HG02763 (cell line): ENCODE results near the gene TGOLN2.
"Not testable (repeated sequence)": the region's sequence is repeated elsewhere in the genome, so short reads cannot be mapped to it uniquely, and the experiment has no call there.

ENCODE experiments used
- ATAC-seq: cut with Tn5 transposase; IDR thresholded peaks from one replicate; pipeline ENCODE4 v1.9.1; 2021; ENCODE audit warnings: mild to moderate bottlenecking, moderate library complexity; ENCODE audit not compliant: unreplicated experiment

TGOLN2 gene

GRCh38 chr2:85327822-85328617 is at the start of gene TGOLN2:
Gene TGOLN2 (minus strand): TSS chr2:85327989. CDS start chr2:85327962, 27 bp downstream.
- peak; percentile 80 for ATAC-seq

GRCh38 chr2:85377083-85377482 is 49.3 kb upstream of the TGOLN2 start:
- ATAC-seq: no peak

DNA sequence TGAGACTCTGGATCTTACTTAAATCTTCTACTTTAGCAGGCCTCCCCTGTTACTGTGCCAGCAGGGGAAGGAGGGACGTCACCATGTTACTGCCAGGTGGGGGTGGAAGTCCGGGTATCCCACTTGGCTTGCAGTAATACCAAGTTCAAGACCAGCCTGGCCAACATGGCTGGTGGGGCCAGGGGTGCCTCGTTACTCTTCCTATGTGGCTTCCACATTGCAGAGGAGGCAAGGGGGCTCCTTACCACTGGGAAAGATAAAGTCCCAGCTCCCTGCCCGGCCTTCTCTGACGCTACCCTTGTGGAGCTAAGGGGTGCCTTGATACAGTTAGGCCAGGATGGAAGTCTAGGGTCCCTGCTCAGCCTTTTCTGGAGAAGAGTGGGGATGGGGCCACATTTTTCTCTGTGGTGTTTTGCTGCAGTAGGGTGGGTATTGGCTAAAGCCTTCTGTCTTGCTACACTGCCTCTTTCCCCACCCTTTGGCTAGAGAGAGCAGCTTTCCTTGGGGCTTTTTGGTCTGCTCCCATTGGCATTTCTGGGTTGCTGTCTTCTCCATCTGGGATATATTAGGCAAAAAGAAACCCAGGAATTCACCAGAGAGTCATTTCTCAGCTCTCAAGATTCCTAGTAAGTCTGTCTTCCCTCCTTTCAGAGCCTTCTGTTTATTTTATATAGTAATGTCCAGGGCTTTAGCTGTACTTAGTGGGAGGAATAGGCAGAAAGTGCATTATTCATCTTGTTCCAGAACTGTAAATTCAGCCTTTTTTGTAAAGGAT is 48.7 kb upstream of the TGOLN2 start:
- ATAC-seq: no peak

DNA sequence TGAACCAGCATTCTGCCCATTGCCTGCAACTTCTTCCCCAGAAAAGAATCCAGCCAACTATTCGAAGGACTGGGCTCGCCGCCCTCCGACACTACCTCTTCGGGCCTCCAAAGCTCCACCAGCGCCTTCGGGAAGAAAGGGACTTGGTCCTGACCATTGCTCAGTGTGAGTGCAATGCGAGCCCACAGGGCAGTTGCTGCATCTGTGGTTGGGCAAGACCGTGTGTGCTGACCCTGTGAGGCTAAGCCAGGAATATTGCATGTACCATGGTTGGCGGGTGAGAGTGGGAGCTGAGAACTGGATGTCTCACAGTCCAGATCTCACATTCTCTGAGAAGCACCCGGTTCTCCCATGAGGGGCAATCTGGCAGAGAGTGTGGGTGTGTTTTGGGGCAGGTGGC is 43.3 kb upstream of the TGOLN2 start:
- ATAC-seq: no peak

DNA sequence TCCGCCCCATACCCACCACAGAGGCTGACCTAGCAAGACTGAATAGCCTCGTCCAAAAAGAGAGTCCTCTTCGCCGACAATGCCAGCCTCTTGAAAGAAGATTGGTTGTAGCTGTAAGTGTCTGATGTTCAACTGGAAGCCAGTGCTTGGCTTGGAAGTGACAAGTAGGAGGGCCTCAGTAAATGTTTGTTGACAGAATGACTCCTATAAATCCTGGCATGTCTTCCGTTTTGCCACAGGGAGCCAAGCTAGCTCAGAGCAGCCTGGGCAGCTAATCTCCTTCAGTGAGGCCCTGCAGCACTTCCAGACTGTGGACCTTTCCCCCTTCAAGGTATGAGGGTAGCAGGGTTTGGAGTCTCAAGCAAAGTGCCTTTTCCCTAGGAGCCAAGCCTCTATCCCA is 41.7 kb upstream of the TGOLN2 start:
- no peak for ATAC-seq

DNA sequence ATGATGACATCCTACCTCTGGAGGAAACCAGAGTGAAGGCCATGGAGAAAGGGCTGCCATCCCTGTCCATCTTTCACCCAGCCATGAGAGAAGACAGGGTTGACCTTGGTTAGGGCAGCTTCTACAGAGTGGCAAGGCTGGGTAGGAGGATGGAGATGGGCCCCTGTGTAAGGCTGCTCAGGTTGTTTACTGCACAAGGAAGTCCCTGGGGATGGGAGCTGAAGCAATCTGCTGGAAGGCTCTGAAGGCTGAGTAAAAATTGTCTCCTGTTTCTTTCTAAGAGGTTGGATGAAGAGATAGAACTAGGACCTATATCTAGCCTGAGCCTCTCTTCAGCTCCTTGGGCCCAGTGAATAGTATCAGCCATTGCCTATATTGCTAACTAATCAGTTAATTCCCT is 41.1 kb upstream of the TGOLN2 start:
- ATAC-seq: no peak

- no peak for ATAC-seq
These were observed 39.4 kb upstream of the TGOLN2 start for GRCh38 chr2:85367180-85367579.

GRCh38 chr2:85362653-85363387 is 35.0 kb upstream of the TGOLN2 start:
- not testable (repeated sequence) for ATAC-seq

DNA sequence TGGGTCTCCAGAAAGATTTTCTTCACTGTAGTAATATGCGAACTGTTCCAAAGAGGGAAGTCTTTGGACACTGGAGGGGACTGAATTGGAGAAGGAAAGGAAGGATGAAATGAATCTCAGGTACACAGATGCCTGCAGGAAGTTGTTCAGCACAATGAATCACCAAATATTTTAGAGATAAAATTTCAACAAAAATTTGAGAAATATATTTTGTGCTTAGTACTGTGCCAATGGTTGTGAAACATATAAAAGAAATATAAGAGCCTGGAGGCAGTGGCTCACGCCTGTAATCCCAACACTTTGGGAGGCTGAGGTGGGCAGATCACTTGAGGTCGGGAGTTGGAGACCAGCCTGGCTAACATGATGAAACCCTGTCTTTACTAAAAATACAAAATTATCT is 29.9 kb upstream of the TGOLN2 start:
- no peak for ATAC-seq

- no peak for ATAC-seq
These were observed 28.4 kb upstream of the TGOLN2 start for GRCh38 chr2:85356186-85356585.

DNA sequence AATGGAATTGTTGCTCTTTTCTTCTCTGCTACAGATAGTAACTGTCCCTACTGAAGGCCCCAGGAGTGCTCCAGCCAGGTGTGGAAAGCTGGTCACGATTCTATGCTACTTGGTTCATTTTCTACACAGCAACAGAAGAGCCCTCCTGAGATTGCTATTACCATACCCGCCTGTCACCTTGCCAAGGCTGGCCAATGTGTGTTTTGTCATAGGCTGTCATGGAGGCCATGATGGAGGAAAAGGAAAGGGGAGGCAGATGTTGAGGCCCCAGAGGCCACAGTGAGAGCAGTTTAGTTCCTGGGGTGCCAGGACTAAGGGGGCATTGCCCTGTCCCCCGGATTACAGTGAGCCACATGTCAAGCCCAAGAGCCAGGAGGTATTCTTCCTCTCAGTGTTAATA is 27.7 kb upstream of the TGOLN2 start:
- no peak for ATAC-seq

GRCh38 chr2:85355073-85355410 is 27.3 kb upstream of the TGOLN2 start:
- peak; percentile 2 for ATAC-seq

DNA sequence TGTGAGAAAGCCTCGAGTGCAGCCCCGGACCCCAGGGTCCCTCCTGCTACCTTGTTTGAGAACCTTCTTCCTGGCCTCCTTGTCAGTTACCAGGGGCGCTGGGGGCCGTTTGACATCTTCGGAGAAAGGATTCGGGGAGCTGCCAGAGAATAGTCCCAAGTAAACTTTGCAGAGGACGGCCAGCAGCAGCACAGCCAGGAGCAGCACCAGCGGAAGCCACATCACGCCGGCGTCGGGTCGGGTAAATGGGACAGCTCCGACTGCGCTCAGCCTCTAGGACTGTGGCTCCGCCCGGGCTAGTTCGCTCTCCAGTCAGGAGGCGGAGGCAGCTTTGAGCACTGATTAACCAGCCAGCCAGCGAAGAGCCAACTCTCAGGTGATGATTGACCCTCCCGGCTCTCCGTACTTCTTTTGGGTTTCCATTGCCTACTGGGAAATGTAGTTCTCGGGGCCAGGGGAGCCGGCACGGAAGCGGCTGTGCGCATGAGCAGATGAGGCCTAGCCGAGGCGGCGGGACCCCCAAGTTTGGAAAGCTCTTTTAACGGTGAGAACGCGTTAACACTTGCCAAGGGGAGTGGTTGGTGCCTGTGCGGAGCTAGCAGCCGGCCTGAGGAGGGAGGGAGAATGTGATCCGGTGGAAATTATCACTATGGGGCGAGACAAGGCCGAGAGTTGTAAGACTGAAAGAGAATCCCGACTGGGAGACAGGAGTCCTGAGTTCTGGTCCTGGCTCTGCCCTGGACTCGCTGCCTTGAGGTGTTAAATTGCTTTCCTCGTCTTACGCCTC is 26.7 kb upstream of the TGOLN2 start, which contains the start of the genes ELMOD3 and RETSAT:
ELMOD3 (plus strand) TSS at position 484 of the 787 bp plus-strand sequence. CDS start 2,430 bp downstream, outside the sequence.
RETSAT (minus strand) TSS at position 243 of the 787 bp plus-strand sequence; CDS start at position 222, 21 bp downstream.
- peak; percentile 96 for ATAC-seq

DNA sequence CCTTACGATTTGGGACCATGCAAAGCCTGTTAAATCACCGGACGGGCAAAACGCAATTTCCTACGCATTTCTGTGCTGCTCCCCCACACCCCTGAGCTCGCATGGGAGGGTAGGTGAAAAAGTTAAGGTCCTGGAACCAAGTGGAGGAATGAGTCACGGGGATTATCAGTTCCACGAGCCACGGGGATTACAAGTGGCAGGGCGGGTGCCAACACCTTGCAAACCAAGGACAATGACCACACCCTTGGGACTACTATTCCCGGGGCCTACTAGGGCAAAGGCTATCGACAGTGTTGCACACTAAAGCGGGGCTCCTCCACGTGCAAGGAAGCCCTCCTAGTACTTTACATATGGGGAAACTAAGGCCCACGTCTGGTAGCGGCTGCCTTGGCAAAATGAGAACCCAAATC is 26.1 kb upstream of the TGOLN2 start:
- no peak for ATAC-seq

DNA sequence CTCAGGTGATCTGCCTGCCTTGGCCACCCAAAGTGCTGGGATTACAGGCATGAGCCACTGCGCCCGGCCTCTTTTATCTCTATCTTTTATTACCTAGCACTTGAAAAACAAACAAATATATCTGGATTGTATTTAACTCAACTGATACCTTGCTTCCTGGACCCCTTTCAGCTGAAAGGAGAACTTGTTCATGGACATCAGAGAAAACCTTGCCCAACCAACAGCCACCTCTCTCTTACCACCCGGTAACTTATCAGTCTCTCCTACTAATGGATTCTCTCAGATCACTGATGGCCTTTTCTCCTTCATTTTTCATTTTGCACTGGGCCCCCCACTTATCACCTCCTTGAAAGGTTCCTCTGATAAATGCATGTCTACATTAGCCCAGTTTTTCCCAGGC is 19.8 kb upstream of the TGOLN2 start:
- no peak for ATAC-seq

DNA sequence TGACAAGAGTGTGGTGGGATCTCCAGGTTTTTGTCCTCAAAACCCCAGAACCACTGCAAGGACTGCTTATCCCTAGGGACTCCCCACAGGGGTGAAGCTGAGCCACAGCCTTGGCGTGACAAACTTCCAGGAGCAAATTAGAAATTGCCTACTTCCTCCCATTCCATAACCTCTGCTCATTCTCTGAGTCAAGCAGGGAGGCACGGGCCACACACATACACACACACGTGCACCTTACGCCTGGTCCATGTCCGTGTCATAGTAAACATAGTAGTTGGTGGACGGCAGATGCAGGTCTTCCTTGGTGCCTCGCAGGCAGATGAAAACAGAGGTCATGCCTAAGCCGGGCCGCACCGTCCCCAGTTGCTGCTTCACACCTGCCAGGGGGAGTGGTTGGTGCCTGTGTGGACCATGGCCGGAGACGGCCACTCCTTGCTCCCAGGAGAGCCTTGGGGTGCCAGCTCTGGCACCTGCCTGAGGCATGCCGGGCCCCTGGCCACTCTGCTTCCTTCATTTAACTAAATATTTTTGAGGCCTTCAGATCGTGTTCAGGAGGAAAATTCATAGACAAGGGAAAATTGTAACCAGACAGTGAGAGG is 16.7 kb upstream of the TGOLN2 start:
- no peak for ATAC-seq

GRCh38 chr2:85343207-85343895 is 15.6 kb upstream of the TGOLN2 start:
- ATAC-seq: not testable (repeated sequence)

DNA sequence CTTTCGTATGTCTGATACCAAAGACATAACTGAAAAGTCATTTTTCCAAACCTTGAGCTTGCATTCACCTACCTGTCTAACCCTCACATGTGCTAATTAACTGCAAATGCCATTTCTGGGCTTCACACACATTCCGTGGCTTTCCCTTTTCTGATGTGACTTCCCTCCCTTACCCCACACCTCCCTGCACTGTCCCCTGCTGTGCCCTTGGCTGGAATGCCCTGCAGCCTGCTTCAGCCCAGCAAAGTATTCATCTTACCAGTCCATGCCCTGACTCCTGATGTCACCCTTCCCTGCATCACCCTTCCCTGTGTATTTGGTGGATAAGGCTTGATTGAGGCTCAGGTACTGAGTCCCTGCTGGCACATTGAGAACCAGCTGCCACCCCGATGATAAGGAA is 14.4 kb upstream of the TGOLN2 start:
- ATAC-seq: no peak

GRCh38 chr2:85341269-85342029 is 13.7 kb upstream of the TGOLN2 start:
- no peak for ATAC-seq
